Measurements from ENCODE around the gene TRAPPC3L.

DNA sequence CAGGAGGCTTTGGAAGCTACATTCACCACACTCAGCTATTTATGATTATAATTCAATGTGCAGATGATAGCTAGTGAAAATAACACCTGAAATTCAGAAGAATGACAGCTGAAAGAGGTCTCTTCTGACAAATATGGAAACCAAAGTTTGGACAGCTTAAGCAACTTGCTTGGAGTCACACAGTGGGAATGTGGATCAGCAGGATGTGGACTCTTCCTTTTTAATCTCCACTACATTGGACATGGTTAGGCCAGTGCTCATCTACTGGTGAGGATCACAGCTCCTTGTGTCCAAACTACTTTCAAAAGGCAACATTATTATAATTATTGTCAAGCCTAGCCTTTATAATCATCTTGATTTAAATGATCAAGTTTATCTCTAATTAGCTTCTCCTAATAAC, 10.4 kb downstream of the TRAPPC3L start:
- TF ChIP-seq CTCF (IDR thresholded peaks at IDR 0.05) (no peak), POLR2AphosphoS5 (IDR thresholded peaks at IDR 0.05; ENCODE audit: low read depth, low read length) (no peak), SIN3A (IDR thresholded peaks at IDR 0.05; ENCODE audit: borderline replicate concordance, insufficient read depth, low read depth, low read length) (no peak), TCF7L2 (IDR thresholded peaks at IDR 0.05; ENCODE audit: low read depth, low read length) (no peak)
